HG03280 (cell line): ENCODE measurements around the gene MKNK1.

ENCODE experiments used
- ATAC-seq: cut with Tn5 transposase; IDR thresholded peaks from one replicate; pipeline ENCODE4 v1.9.1; 2021; ENCODE audit warnings: mild to moderate bottlenecking, moderate library complexity; ENCODE audit not compliant: unreplicated experiment

The MKNK1 gene

GRCh38 chr1:46568461-46568891 lies 35.6 kb downstream of the MKNK1 start:
- ATAC-seq: no peak

GRCh38 chr1:46563341-46563740 lies 40.7 kb downstream of the MKNK1 start:
- no peak for ATAC-seq

- no peak for ATAC-seq
Measured at GRCh38 chr1:46562498-46562897, 41.6 kb downstream of the MKNK1 start.

GRCh38 chr1:46558966-46559365 lies 45.1 kb downstream of the MKNK1 start:
- no peak for ATAC-seq

GRCh38 chr1:46558141-46558963 lies 45.7 kb downstream of the MKNK1 start:
- ATAC-seq: no peak

GRCh38 chr1:46557403-46557802 lies 46.7 kb downstream of the MKNK1 start:
- ATAC-seq: no peak

GRCh38 chr1:46556822-46557221 lies 47.2 kb downstream of the MKNK1 start:
- ATAC-seq: no peak

- ATAC-seq: no peak
Measured at GRCh38 chr1:46555826-46556619, 48.0 kb downstream of the MKNK1 start.

GRCh38 chr1:46554597-46555381 lies 49.3 kb downstream of the MKNK1 start:
- no peak for ATAC-seq

- no peak for ATAC-seq
Measured at GRCh38 chr1:46554236-46554596, 49.9 kb downstream of the MKNK1 start.

GRCh38 chr1:46553506-46553905 lies 50.6 kb downstream of the MKNK1 start:
- ATAC-seq: no peak

- no peak for ATAC-seq
Measured at GRCh38 chr1:46552357-46553237, 51.5 kb downstream of the MKNK1 start.

GRCh38 chr1:46551597-46552095 lies 52.4 kb downstream of the MKNK1 start, which contains the start of gene KNCN:
Gene KNCN (minus strand): TSS chr1:46551647. CDS start chr1:46551215, 432 bp downstream.
- no peak for ATAC-seq

GRCh38 chr1:46550751-46551231 lies 53.3 kb downstream of the MKNK1 start:
- ATAC-seq: no peak

- ATAC-seq: no peak
Measured at GRCh38 chr1:46549697-46550681, 54.1 kb downstream of the MKNK1 start.

GRCh38 chr1:46547481-46548383 lies 56.3 kb downstream of the MKNK1 start:
- no peak for ATAC-seq

- ATAC-seq: no peak
Measured at GRCh38 chr1:46546210-46546609, 57.9 kb downstream of the MKNK1 start.

GRCh38 chr1:46545784-46546183 lies 58.3 kb downstream of the MKNK1 start:
- no peak for ATAC-seq
